Activated T-helper 1 cell treated with Interleukin-2 at 50 U/mL for 16 hours (primary cell): ENCODE data around the gene SMAD3.
A peak's percentile ranks its signal among the peaks of the same experiment; 100 is the strongest.

Experiments used
- DNase-seq: peaks from one replicate; pipeline ENCODE4 v3.0.0-alpha.2; 2020; ENCODE audit warnings: low read depth

The SMAD3 gene

DNA sequence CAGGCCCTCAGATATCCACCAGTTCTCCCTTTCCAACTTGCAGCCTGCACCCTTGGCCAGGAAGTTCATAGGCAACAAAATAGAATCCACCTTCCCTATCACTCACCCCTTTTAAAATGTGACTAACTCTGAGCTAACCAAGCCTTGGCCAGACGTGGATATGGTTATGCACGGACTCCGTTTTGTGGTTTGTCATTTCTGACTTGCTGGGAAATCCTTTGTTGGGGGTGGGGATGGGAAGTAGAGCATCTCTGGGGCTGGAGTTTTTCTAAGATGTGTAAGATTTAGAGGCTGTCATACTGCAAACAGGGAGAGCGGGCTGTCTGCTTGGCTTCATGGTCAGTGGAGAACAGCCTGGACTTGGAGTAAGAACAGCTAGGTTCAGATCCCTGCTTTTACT is 62.6 kb downstream of the SMAD3 start:
- no peak for DNase-seq

DNA sequence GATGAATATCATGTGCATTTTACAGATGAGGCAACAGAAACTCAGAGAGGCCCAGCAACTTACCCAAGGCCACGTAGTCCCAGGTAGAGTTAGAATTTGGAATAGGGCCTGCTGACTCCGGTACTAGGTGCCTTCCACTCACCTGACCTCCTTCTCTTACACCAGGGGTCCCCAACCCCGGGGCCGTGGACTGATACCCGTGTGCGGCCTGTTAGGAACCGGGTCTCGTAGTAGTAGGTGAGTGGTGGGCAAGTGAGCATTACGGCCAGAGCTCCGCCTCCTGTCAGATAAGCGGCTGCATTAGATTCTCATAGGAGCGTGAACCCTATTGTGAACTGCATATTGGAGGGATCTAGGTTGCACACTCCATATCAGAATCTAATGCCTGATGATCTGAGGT is 64.8 kb downstream of the SMAD3 start:
- no peak for DNase-seq

DNA sequence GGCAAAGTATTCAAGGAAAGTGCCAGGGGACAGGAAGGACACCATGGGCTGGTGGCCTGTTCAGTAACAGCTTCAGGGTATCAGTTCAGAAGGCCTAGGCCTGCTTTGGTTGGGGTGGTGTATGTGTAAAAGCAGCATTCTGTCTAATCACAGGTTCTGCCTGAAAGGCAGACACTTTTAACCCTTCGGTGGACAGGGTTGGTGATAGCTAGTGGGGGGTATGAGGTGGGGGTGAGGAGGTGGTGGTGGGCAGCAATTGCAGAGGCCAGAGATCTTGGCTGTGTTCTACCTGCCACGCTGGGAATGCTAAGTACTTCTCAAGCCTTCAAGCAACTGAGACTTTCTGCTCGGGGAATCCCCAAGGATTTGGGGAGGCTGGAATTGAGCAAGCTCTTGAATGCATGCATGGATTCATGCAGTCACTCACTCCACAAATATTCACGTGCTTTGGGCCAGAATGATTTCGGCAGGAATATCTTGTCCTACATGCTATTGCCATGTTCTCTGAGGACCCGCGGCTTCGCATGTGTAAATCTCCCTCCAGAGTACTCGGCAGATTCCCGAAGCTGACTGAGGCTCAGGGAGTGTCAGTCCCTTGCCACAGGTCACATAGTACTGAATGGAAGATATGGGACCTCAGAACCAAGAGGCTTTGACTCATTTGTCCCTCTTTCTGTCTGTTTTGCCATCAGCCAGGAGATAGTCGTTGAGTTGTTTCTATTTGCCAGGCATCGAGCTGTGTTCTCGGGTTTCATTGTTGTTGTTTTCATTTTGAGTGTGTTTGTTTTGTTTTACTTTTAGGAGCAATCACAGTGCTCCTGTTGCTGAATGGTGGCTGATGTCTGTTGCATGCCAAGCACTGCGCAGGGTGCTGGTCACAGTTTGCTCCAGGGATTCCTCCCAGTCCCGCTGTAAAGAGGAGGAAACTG is 65.5 kb downstream of the SMAD3 start:
- no peak for DNase-seq

DNA sequence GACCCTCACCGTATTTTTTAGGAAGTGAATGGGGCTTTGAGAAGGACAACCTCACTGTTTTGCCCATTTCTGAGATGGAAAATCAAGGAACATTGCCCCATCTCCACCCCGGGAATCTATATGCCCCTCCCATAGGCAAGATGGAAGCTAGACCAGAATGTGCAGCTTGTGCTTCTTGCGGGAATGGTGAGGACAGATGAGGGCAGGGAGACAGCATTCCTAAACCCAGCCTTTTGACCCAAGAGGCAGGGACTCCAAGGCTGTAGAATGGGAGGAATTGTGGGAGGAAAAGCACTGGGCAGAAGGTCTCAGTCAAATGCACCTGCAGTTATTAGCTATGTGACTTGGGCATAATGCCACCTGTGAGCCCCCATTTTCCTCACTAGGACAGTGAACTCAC is 66.9 kb downstream of the SMAD3 start:
- no peak for DNase-seq

DNA sequence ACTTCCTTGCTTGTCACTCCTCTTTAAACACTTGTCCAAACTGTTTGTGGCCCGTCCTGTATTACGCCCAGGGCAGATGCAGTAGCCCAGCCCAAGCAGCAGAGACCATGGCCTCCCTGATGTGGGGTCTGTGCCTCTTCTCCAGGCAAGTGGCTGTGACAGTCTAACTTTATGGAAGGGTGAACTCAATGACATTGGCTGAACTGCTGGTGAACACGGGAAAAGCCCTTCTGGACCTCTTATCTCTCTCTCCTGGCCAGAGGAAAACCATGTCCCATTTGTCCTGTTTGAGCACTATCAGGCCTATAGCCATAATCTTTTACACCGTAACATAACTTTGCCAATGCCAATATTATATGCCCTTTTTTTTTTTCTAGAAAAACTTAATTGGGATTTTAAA is 67.6 kb downstream of the SMAD3 start:
- DNase-seq = no peak

DNA sequence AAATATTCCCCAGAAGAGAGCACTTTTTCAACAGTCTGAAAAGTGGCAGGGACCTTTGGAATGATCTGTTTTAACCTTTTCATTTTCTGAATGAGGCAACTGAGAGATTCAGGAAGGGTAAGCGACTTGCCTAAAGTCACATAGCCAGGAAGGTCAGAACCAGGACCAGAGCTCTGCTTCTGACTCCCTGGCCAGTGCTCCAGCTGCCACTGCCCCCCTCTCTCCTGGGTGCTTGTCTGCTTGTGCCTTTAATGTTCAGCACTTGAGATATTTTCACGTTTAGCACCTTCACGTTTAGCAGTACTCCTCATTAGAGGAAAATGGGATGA is 68.3 kb downstream of the SMAD3 start:
- no peak for DNase-seq

DNA sequence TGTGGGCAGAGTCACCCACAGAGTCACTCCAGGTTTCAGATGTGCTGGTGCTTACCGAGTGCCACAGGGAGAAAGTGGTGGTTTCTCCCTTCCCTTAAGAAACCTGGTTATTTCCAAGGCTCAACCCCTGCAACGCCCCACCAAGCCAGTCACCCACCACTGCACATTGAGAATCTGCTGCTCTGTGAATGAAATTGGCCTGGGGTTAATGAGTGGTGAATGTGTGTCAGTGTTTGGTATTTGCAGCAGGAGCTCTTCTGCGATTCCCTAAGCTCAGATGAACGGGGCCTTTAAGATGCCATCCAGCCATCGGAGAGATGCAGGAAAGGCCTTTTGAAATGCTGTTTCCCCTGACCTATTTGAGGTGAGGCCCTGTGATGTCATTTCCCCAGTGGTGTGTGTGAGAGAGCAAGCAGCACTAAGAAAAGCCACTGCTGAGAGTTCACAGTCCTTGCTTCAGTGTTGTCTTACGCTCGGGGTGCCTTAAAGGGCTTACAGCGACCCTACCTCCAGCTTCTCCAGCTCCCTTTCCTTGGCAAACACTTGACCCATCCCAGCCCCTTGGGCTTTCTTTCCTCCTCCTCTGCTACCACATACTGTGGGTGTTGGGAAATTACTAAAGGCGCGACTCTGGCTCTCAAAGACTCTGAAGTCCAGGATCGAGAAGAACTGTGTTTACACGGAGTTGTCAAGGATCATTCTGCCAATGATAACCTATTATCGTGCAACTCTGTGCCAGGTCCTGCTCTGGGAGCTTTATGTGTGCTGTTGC is 68.9 kb downstream of the SMAD3 start:
- peak; percentile 48 for DNase-seq

DNA sequence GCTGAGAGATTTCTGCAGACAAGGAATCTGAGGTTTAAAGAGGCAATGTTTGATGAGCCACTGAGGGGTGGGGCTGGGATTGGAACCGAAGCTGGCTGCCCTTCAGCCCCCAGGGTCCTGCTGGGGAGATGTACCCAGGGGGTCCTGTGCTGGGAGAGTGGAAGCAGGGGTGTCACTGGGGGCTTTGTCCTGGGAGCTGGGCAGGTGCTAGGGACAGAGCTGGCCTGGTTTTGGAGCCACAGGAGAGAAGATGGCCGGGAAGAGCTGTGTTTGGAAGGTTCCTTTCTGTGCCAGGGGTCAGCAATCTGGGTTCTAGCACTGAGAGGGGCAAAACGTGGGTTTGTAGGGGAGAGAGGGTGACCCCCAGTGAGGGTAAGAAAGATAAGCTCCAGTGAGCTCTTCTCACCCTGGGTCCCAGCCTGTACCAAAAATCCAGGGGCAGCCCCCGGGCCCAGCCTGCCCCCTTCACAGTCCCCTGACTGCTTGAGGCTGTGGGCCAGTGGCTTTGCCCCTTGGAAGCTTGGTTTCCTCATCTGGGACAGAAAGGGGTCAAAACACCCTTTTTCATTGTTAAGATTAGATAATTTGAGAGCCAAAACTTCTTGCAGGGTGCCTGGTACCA is 69.6 kb downstream of the SMAD3 start:
- no peak for DNase-seq

DNA sequence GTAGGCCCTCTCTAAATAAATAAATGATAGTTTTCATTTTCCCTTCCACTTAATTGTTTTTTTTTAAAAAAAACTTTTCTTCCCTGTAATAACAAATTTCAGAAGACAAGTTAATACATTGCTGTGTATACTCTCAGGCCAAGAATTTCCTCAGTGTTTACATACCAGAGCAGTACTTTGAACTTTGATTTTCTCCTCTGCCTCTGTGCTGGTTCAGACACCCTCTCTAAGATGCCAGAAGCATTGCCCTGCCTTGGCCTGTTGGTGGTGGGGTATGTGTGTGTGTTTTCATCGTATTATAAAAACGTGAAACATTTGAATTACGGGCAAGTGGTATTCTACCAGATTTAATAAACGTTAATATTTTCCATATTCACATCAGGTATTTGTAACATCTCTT is 70.1 kb downstream of the SMAD3 start:
- no peak for DNase-seq

DNA sequence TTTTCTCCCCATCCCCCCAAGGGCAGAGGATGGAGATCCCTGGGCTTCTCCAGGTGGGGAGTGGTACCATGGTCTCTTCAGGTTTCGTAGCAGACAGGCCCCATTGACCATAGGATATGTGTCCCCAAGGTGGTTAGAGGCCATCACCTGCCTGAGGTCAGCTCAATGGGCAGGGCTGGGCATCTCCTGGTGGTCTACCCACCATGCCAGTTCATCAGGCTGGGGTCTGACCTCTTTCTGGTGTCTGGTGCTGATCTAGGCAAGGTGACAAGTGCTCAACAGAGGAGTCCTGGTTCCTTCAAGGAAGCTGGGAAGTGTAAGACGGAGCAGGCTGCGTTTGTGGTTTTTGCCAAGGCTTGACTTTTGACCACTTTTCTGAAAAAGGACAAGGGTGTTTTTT is 71.4 kb downstream of the SMAD3 start:
- DNase-seq = no peak

DNA sequence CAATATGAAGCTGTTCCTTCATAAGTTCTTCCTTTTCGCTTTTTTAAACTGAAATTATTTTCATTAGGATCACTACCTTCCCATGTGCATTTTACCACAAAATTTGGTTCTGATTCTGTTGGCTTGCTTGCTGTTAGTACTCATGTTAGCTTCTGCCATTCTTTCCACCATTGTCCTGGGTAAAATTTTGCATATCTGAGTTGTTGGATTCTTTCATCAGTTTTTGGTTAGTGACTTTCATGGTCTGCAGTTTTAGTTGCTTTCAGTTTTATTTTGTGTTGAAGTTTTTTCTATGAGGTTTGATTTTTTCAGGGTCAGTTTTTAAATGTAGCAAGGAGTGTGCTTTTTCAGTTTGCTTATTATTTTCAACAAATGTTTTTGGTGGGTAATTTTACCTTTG is 71.9 kb downstream of the SMAD3 start:
- DNase-seq = no peak

DNA sequence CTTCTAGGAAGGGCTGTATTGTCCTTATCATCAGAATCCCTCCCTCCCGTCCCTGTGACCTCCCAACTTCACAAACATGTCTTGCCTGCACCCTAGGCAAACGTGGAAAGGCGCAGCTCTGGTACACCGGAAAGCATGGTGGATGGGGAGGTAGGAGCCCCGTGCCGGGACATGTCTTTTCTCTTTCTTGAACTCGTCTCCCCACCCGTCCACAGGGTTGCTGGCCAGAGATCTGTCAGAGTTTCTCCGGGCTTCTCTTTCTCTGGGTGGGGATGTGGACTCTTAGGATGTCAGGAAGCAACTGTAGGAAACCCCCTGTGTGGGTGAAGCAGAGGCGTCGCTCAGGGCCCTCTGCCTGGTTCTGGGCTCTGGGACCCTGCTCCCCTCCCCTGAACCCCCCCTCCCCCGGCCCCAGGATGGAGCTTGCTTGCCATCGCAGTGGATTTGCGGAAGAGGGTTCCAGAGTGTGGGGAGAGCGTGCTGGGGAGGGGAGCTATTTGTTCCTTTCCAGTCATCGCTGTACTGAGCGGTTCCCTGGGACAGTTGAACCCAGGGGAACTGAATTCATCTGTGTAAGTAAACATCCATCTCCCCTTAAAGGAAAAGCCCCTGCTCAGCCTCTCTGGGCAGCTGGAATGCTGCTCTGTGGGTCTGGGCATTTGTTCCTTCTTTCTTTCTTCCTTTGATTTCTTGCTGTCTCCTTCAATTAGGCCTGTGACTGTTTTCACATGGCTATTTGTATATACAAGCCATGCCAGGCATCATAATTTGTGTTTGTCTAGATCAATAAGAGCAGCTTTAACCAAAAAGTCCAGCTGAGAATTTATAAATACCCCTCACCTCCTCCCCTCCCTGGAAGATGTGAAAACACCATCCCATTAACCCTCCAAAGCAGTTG is 72.8 kb downstream of the SMAD3 start:
- DNase-seq = no peak

DNA sequence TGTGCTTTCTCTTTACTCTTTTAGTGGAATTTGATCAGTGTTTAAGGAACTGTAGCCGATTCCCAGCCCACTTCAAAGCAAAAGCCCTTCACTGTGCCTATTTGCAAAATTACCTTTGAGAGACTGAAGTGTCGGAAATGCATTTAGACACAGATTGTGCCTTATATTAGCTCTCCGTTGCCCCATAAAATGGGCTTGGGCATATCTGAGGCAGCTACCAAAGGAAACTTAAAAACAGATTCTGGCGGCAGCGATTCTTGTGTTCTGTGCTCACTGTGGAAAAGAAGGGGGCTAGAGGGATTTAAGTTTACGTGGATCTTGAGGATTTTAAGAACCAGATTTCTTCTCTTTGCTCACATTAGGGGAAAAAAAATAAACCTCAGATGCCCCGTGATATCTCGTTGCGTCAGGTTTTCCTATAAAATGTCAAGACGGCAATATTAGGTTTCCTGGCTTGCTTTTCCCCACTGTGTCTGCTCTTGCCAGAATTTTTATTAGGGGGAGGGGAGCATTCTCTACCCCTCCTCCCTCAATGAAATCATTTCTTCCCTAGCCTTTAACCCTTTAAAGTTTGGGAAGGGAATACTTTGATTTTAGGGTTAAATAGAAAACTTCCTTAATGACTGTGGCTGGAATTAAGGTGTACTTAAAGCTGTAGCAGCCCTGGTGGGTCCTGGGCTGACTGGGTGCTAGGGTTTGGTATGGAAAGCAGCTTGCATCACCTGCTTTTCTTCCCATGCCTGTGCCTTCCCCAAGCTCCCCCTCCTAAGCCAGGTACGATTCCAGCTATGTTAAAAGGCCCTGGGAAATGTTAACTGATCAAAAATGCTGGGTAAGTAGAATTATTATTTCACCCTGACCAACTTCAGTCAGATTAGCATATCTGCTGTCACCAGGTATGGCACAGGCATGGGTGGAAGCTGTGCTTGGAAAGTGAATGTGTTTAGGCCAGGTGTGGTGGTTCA is 73.8 kb downstream of the SMAD3 start:
- no peak for DNase-seq

DNA sequence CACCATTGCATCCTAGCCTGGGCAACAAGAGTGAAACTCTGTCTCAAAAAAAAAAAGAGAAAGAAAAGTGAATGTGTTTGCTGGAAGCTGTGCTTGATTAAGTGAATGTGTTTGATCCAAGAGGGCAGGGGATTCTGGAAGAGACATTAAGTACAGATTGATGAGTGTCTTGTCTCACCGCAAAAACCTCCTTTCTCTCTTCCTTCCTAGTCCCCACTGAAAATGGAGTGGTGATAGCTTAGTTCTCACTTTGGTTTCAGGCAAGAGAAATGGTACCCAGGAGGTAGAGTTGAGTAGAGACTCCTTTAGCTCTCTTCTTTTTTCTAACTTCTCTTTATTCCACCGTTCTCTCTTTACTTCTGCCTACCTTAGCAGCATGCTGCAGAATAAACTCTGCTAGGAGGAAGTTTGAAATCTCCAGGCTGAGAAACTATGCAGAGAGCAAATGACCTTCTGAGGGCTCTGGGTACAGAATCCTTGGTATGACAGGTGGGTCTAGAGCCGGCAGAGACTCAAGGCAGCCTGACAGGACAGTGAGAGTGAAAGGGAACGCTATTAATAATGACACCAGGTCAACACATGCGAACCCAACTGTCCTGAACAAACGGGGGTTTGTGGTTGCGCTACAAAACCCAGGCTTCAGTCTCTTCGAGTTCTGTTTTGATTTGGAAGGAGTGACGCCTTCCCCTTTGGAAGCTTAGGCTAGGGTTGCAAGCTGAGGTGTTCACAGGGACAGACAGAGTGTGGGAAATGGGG is 74.9 kb downstream of the SMAD3 start:
- DNase-seq = no peak

DNA sequence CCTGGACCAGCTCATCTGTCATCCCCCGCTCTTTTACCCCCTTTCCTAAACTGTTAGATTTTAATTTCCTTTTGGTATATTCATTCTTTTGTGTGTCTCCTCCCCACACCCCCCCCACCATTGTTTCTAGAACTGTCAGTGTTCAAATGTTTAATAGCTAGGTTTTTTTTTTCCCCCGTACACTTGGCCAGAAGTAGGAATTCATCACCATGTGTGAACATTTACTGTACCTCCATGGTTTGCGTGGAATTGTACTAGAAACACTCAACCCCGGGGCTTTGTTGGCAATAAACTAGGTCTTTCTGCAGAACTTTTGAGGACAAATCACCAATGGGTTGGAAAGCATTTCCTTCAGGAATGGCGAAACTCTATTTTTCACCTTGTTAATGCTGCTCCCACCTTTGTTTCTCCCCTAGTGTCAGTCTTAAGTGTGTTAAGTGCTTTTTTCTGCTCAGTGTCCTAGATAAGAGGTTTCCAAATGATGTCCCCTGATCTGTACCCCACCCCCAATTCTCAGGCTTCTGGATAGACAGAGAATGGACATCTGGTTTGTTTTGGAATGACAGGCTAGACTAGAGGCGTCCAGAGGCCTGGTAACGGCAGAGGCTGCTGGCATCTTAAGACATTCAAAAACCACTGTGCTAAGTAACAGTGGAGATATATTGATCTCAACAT is 76.8 kb downstream of the SMAD3 start:
- DNase-seq = no peak

DNA sequence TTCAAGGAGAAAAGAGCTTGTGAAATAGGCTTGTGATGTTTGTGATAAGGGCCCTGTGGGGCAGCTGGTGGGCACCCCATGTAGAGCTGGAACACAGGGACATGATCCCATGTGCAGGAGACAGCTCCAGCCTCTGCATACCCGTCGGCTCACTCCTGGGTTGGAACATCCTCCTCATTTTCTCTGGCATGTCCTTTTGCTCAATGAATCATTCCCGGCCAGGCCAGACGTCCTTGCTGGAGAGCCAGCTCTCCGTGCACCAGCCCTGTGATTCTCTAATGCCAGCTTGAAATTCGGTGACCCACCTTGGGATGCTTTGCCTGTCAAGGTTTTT is 77.3 kb downstream of the SMAD3 start:
- DNase-seq = no peak

DNA sequence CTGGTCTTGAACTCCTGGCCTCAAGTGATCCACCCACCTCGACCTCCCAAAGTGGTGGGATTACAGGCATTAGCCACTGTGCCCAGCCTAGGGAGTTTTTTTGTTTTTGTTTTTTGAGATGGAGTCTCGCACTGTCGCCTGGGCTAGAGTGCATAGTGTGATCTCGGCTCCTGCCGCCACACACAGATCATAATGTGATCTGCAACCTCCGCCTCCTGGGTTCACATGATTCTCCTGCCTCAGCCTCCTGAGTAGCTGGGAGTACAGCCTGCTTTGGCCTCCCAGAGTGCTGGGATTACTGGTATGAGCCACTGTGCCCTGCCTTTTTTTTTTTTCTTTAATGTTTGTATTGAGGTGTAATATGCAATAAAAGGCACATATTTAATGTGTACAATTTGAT is 78.2 kb downstream of the SMAD3 start:
- DNase-seq = no peak

DNA sequence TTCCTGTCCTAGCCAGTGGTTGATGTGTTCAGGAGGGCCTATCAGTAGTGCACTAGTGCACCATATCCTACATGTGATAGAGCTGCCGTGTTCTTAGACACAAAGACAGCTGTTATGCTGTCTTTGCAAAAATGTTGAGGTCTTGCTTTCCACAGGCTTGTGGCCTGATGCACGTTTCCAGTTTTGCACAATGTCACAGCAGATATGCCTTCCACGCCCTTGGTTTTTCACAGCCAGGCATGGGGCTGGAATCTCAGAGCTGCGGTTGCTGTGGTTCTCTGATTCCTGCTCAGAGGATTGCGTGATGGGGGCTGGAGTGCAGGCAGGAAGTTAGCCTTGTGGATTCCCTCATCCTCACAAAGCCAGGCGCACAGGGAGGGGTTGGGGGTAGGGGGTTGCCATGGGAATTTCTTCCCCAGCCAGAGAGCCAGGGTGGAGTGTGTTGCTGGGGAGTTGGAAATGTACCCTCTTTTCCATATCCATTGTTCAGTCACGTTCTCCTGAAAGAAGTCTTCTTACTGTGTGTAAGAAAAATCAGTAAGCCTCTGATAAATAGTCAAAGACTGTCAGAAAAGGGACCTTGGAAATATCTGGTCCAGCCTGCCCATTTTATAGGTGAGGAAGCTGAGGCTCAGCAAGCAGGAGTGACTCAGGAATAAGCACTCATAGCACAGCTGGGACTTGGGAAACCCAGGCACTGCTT is 79.4 kb downstream of the SMAD3 start:
- no peak for DNase-seq

DNA sequence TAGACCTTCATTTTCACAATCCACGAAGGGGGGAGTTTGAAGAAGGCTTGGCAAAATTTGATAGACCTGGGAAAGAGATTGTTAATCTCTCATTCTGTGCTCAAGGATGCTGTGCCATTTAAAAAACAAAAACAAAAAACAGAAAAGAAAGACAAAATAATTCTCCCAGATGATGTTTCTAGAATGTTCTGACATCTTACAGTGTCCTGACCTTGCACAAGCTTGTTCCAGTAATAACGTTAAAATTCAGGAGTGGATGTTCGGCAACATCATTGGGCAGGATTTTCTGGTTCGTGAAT is 79.9 kb downstream of the SMAD3 start:
- no peak for DNase-seq
